Thyroid gland (tissue), 4 donors: ENCODE results near the gene MBNL2.

Experiments
- POLR2A ChIP-seq, 2 donors: fragments of 450-650 bp; IDR thresholded peaks; one replicate each; pipeline ENCODE4 v1.6.1; 2017; ENCODE audit warnings: antibody characterized with exemption in 2 of 2, mild to moderate bottlenecking in 2 of 2, moderate library complexity in 1 of 2
- TF ChIP-seq, protein P1 (sequence below), 6 experiments: fragments of 200-600 bp in 3 of 6; fragments of 450-650 bp in 3 of 6; sonication (generic) in 3 of 6; IDR thresholded peaks; one replicate each; pipeline ENCODE4 v1.5.1; 2016 to 2019; ENCODE audit warnings: antibody characterized with exemption in 6 of 6, mild to moderate bottlenecking in 2 of 6, inconsistent platforms in 1 of 6, moderate library complexity in 1 of 6

DNA sequence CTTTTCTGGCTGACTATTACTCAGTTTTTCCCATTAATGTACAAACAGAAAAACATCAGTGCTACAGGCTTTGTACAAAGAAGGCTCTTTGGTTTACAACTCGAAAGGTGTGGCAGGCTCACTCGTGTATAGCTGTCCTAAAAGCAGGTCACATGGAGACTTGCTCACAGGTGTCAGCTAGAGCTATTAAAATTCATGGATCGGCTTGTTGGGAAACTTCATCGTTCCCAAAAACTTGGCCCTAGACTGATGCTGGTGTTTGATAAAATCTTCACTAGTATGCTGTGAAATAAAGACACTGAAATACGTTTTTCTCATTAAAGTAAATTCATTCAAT, 64.9 kb downstream of the MBNL2 start:
- TF ChIP-seq, protein P1, sequence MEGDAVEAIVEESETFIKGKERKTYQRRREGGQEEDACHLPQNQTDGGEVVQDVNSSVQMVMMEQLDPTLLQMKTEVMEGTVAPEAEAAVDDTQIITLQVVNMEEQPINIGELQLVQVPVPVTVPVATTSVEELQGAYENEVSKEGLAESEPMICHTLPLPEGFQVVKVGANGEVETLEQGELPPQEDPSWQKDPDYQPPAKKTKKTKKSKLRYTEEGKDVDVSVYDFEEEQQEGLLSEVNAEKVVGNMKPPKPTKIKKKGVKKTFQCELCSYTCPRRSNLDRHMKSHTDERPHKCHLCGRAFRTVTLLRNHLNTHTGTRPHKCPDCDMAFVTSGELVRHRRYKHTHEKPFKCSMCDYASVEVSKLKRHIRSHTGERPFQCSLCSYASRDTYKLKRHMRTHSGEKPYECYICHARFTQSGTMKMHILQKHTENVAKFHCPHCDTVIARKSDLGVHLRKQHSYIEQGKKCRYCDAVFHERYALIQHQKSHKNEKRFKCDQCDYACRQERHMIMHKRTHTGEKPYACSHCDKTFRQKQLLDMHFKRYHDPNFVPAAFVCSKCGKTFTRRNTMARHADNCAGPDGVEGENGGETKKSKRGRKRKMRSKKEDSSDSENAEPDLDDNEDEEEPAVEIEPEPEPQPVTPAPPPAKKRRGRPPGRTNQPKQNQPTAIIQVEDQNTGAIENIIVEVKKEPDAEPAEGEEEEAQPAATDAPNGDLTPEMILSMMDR (IDR thresholded peaks at IDR 0.05) = no peak
- TF ChIP-seq POLR2A (IDR thresholded peaks at IDR 0.05) = no peak
